Trophoblast cell (in vitro differentiated cells and primary cell): Measurements from ENCODE around the gene ZMYM4.
"Not testable (repeated sequence)": the region's sequence is repeated elsewhere in the genome, so short reads cannot be mapped to it uniquely, and the experiment has no call there.

Source experiments
- DNase-seq, 2 donors: peaks; one replicate each; pipeline ENCODE4 v3.0.0-alpha.2; 2016
- H2AFZ ChIP-seq: 2 replicates; pipeline ENCODE4 v1.6.1; 2013; ENCODE audit warnings: low read length, moderate library complexity, mild to moderate bottlenecking; ENCODE audit not compliant: insufficient read depth, poor library complexity
- H2AK5ac ChIP-seq: 2 replicates; pipeline ENCODE4 v1.6.1; 2013; ENCODE audit warnings: mild to moderate bottlenecking, low read length
- H2BK120ac ChIP-seq: 2 replicates; pipeline ENCODE4 v1.6.1; 2013; ENCODE audit warnings: low read length, mild to moderate bottlenecking, moderate library complexity; ENCODE audit not compliant: insufficient read depth, poor library complexity
- H2BK12ac ChIP-seq: 2 replicates; pipeline ENCODE4 v1.6.1; 2013; ENCODE audit warnings: mild to moderate bottlenecking, low read length, moderate library complexity
- H2BK5ac ChIP-seq: 2 replicates; pipeline ENCODE4 v1.6.1; 2013; ENCODE audit warnings: low read length, low read depth, moderate library complexity, mild to moderate bottlenecking; ENCODE audit not compliant: poor library complexity
- H3K14ac ChIP-seq: 2 replicates; pipeline ENCODE4 v1.6.1; 2013; ENCODE audit warnings: mild to moderate bottlenecking, low read length
- H3K18ac ChIP-seq: 2 replicates; pipeline ENCODE4 v1.6.1; 2013; ENCODE audit warnings: mild to moderate bottlenecking, low read length
- H3K23ac ChIP-seq: 2 replicates; pipeline ENCODE4 v1.6.1; 2013; ENCODE audit warnings: low read length
- H3K27ac ChIP-seq: 2 replicates; pipeline ENCODE4 v1.5.1; 2013; ENCODE audit warnings: low read depth, mild to moderate bottlenecking, inconsistent platforms, low read length, moderate library complexity
- H3K27me3 ChIP-seq: 2 replicates; pipeline ENCODE4 v1.6.1; 2013; ENCODE audit warnings: inconsistent platforms, mild to moderate bottlenecking, low read length, moderate library complexity; ENCODE audit not compliant: insufficient read depth
- H3K36me3 ChIP-seq, 2 experiments: 1 replicate in 1 of 2; 2 replicates in 1 of 2; pipeline ENCODE4 v1.6.1; 2013; ENCODE audit warnings: low read length in 2 of 2, mild to moderate bottlenecking in 2 of 2, moderate library complexity in 1 of 2; ENCODE audit not compliant: insufficient read depth in 2 of 2, control insufficient read depth in 1 of 2
- H3K4ac ChIP-seq: 2 replicates; pipeline ENCODE4 v1.6.1; 2013; ENCODE audit warnings: low read depth, mild to moderate bottlenecking, low read length, moderate library complexity
- H3K4me1 ChIP-seq, 2 experiments: 1 replicate in 1 of 2; 2 replicates in 1 of 2; pipeline ENCODE4 v1.6.1; 2013; ENCODE audit warnings: low read length in 2 of 2, mild to moderate bottlenecking in 2 of 2, moderate library complexity in 1 of 2; ENCODE audit not compliant: insufficient read depth in 2 of 2, control insufficient read depth in 1 of 2
- H3K4me2 ChIP-seq: 2 replicates; pipeline ENCODE4 v1.6.1; 2013; ENCODE audit warnings: inconsistent platforms, mild to moderate bottlenecking, low read length, moderate library complexity
- H3K4me3 ChIP-seq: 2 replicates; pipeline ENCODE4 v1.5.1; 2013; ENCODE audit warnings: mild to moderate bottlenecking, low read depth, low read length, inconsistent platforms
- H3K79me1 ChIP-seq: one replicate; pipeline ENCODE4 v1.6.1; 2013; ENCODE audit warnings: low read length
- H3K79me2 ChIP-seq: 2 replicates; pipeline ENCODE4 v1.6.1; 2013; ENCODE audit warnings: low read length, mild to moderate bottlenecking; ENCODE audit not compliant: control insufficient read depth, insufficient read depth, poor library complexity
- H3K9ac ChIP-seq: 2 replicates; pipeline ENCODE4 v1.6.1; 2013; ENCODE audit warnings: mild to moderate bottlenecking, low read length
- H3K9me3 ChIP-seq: 2 replicates; pipeline ENCODE4 v1.6.1; 2013; ENCODE audit warnings: low read depth, mild to moderate bottlenecking, control low read depth, inconsistent platforms, low read length; ENCODE audit not compliant: insufficient read depth
- H4K12ac ChIP-seq: 2 replicates; pipeline ENCODE4 v1.6.1; 2013; ENCODE audit warnings: low read depth, mild to moderate bottlenecking, low read length, moderate library complexity
- H4K8ac ChIP-seq: 2 replicates; pipeline ENCODE4 v1.6.1; 2013; ENCODE audit warnings: low read depth, mild to moderate bottlenecking, low read length, moderate library complexity
- H4K91ac ChIP-seq: one replicate; pipeline ENCODE4 v1.6.1; 2013; ENCODE audit warnings: low read depth, mild to moderate bottlenecking, low read length, moderate library complexity
- WGBS: extraction: QIAGEN DNeasy Blood & Tissue Kit; methylation state at CpG from one replicate; pipeline ENCODE4 v1.1.7; 2013; ENCODE audit warnings: missing lambda C conversion rate; ENCODE audit not compliant: insufficient read length, insufficient coverage; ENCODE audit errors: extremely low coverage; 5-methylcytosine and 5-hydroxymethylcytosine counted together

ZMYM4 gene

GRCh38 chr1:35320937-35321336 is 52.4 kb downstream of the ZMYM4 start:
- H3K9ac ChIP-seq: no peak overlapping the region
- H2BK120ac ChIP-seq: no peak overlapping the region
- H3K27me3 ChIP-seq: no peaks in the 10 kb centered on the region
- H2BK5ac ChIP-seq: no peak overlapping the region
- no peak overlapping the region for H3K23ac ChIP-seq
- 100% methylated on average over 1 of the region's 3 CpGs for WGBS
- H2BK12ac ChIP-seq: no peak overlapping the region
- H3K4me2 ChIP-seq: no peak overlapping the region
- no peak overlapping the region for H3K4me3 ChIP-seq
- DNase-seq: no peak
- no peak overlapping the region for H3K27ac ChIP-seq
- H2AK5ac ChIP-seq: no peak overlapping the region
- no peak overlapping the region for H2AFZ ChIP-seq
- H3K4me1 ChIP-seq: no peaks in the 10 kb centered on the region
- H4K8ac ChIP-seq: no peak overlapping the region
- no peaks in the 10 kb centered on the region for H3K79me1 ChIP-seq
- no peak overlapping the region for H3K14ac ChIP-seq
- H3K36me3 ChIP-seq: no peaks in the 10 kb centered on the region
- H3K18ac ChIP-seq: no peak overlapping the region
- H3K9me3 ChIP-seq: no peaks in the 10 kb centered on the region
- H4K12ac ChIP-seq: no peak overlapping the region
- H3K4ac ChIP-seq: no peak overlapping the region
- no peak overlapping the region for H4K91ac ChIP-seq
- no peaks in the 10 kb centered on the region for H3K79me2 ChIP-seq

DNA sequence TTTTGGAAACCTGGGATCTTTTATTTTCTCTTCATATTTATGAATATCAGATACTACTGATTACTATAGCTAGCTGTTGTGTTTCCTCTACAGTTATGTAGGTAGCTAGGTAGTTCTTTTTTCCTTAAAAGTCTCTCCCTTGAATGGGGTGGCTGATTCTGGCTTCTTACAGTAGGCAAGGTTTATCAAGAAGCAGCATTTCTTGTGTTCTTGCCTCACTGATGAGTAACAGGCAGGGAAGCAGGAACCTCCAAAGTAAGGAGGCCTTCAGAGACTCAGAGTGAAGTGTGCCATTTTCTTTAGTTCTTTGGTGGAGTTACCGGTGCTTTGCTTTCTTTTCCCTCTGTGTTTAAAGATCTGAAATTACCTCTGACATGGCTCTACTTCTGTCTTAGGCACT is 56.0 kb downstream of the ZMYM4 start:
- H4K8ac ChIP-seq: no peak overlapping the region
- no peak overlapping the region for H2BK12ac ChIP-seq
- no peaks in the 10 kb centered on the region for H3K27me3 ChIP-seq
- no peak overlapping the region for H4K91ac ChIP-seq
- no peaks in the 10 kb centered on the region for H3K79me1 ChIP-seq
- H3K79me2 ChIP-seq: no peaks in the 10 kb centered on the region
- H3K4me3 ChIP-seq: no peak overlapping the region
- H3K4me2 ChIP-seq: no peak overlapping the region
- no peak overlapping the region for H3K27ac ChIP-seq
- H3K18ac ChIP-seq: no peak overlapping the region
- no peak overlapping the region for H4K12ac ChIP-seq
- no peak overlapping the region for H2AFZ ChIP-seq
- no peaks in the 10 kb centered on the region for H3K4me1 ChIP-seq
- H2BK5ac ChIP-seq: no peak overlapping the region
- H3K14ac ChIP-seq: no peak overlapping the region
- peaks cover 0 to 2% of the 10 kb centered on the region in 2 experiments for H3K36me3 ChIP-seq
- no peak overlapping the region for H3K4ac ChIP-seq
- no peak overlapping the region for H2AK5ac ChIP-seq
- DNase-seq: no peak
- WGBS: no CpG with 5 or more reads among the region's 1 CpG
- H2BK120ac ChIP-seq: no peak overlapping the region
- H3K23ac ChIP-seq: no peak overlapping the region
- H3K9ac ChIP-seq: no peak overlapping the region
- no peaks in the 10 kb centered on the region for H3K9me3 ChIP-seq

DNA sequence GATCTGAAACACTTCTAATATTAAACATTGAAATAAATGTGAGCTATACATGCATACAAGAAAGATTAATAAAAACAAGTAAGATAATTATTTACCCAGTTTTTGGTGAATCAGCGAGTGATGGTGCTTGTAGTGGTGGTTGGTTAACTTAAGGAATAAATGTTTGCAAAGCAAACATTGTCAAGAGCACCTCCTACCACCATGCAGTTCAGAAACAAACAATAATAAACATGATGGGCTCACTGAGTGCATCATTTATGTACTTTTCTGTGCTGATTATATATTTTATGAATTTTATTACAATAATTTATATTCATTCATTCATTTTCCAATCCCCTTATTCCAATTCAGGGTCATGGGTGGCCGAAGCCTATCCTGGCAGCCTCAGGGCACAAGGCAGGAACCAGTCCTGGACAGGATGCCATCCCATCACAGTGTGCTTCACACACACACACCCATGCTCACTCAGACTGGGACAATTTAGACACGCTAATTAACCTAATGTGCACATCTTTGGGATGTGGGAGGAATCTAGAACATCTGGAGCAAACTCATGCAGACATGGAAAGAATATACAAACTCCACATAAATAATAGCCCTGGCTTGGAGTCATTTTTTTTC is 57.8 kb downstream of the ZMYM4 start:
- Histone ChIP-seq H3K4me1 (no peaks in the 10 kb centered on the region), H3K4me2 (no peak overlapping the region), H2AK5ac (no peak overlapping the region), H3K4me3 (no peak overlapping the region), H2BK12ac (no peak overlapping the region), H3K18ac (no peak overlapping the region), H3K79me2 (no peaks in the 10 kb centered on the region), H2BK120ac (no peak overlapping the region), H3K79me1 (no peaks in the 10 kb centered on the region), H4K12ac (no peak overlapping the region), H4K91ac (no peak overlapping the region), H3K14ac (no peak overlapping the region), H3K4ac (no peak overlapping the region), H2AFZ (no peak overlapping the region), H3K23ac (no peak overlapping the region), H2BK5ac (no peak overlapping the region), H3K27me3 (no peaks in the 10 kb centered on the region), H4K8ac (no peak overlapping the region), H3K27ac (no peak overlapping the region), H3K36me3 (peaks cover 0 to 2% of the 10 kb centered on the region in 2 experiments), H3K9me3 (no peaks in the 10 kb centered on the region), H3K9ac (no peak overlapping the region)
- DNase-seq: no peak
- WGBS: no CpG with 5 or more reads among the region's 3 CpGs

- H2AFZ ChIP-seq, H3K79me2 ChIP-seq, H4K12ac ChIP-seq, H3K9ac ChIP-seq, H3K23ac ChIP-seq, DNase-seq, H2AK5ac ChIP-seq, H4K8ac ChIP-seq, H3K27ac ChIP-seq, H3K18ac ChIP-seq, H3K4me3 ChIP-seq, H3K79me1 ChIP-seq, H3K9me3 ChIP-seq, H2BK5ac ChIP-seq, H3K4me1 ChIP-seq, H4K91ac ChIP-seq, H3K36me3 ChIP-seq, H3K4ac ChIP-seq, H3K4me2 ChIP-seq, H2BK120ac ChIP-seq, H2BK12ac ChIP-seq, H3K14ac ChIP-seq, H3K27me3 ChIP-seq: not testable (repeated sequence)
- WGBS: no CpG with 5 or more reads among the region's 2 CpGs
Observed at GRCh38 chr1:35331618-35332017, 63.1 kb downstream of the ZMYM4 start.
